Lung (tissue), 12 donors: ENCODE data around the gene MSMO1. TPM values are rescaled to one million over a fixed set of nuclear protein-coding genes. Genes with fewer than 3 reads are reported as not detected.
A peak's percentile ranks its signal among the peaks of the same experiment; 100 is the strongest.

ENCODE experiments used
- ATAC-seq: fragments of 200-7000 bp; cut with Tn5 transposase; one replicate; pipeline ENCODE4 v1.9.1; 2020; ENCODE audit warnings: moderate number of reproducible peaks; ENCODE audit not compliant: insufficient read depth, low FRiP score
- DNase-seq, 3 donors: peaks; one replicate each; pipeline ENCODE4 v3.0.0-alpha.2; 2013 to 2017
- H3K27ac ChIP-seq, 2 donors: one replicate each; pipeline ENCODE4 v1.5.1; 2013; ENCODE audit warnings: mild to moderate bottlenecking in 2 of 2, moderate library complexity in 2 of 2, control low read depth in 1 of 2, inconsistent platforms in 1 of 2, low read depth in 1 of 2, low read length in 1 of 2
- H3K27me3 ChIP-seq, 3 donors: one replicate each; pipeline ENCODE4 v1.5.1; 2013; ENCODE audit warnings: low read length in 2 of 3; ENCODE audit not compliant: control insufficient read depth in 3 of 3, insufficient read depth in 3 of 3
- H3K36me3 ChIP-seq, 4 donors: one replicate each; pipeline ENCODE4 v1.5.1; 2013; ENCODE audit warnings: low read length in 4 of 4, mild to moderate bottlenecking in 1 of 4, moderate library complexity in 1 of 4; ENCODE audit not compliant: control insufficient read depth in 4 of 4, insufficient read depth in 4 of 4
- H3K4me1 ChIP-seq, 5 donors: one replicate each; pipeline ENCODE4 v1.5.1; 2013; ENCODE audit warnings: low read length in 5 of 5, mild to moderate bottlenecking in 2 of 5, moderate library complexity in 1 of 5; ENCODE audit not compliant: control insufficient read depth in 5 of 5, insufficient read depth in 5 of 5
- H3K4me3 ChIP-seq: one replicate; pipeline ENCODE4 v1.5.1; 2013; ENCODE audit warnings: mild to moderate bottlenecking, control low read depth, moderate library complexity
- H3K9ac ChIP-seq, 2 donors: one replicate each; pipeline ENCODE4 v1.5.1; 2013; ENCODE audit warnings: low read length in 2 of 2, control low read depth in 1 of 2; ENCODE audit not compliant: insufficient read depth in 1 of 2
- H3K9me3 ChIP-seq, 4 donors: one replicate each; pipeline ENCODE4 v1.5.1; 2013; ENCODE audit warnings: low read length in 3 of 4, mild to moderate bottlenecking in 1 of 4, moderate library complexity in 1 of 4; ENCODE audit not compliant: control insufficient read depth in 4 of 4, insufficient read depth in 3 of 4
- CTCF ChIP-seq: IDR thresholded peaks from 2 replicates; pipeline ENCODE4 v1.5.1; 2012; ENCODE audit warnings: mild to moderate bottlenecking; ENCODE audit errors: control extremely low read depth, extremely low read depth
- WGBS, 2 donors: extraction: QIAGEN DNeasy Blood & Tissue Kit; methylation state at CpG; one replicate each; pipeline ENCODE4 v1.1.7; 2013; 5-methylcytosine and 5-hydroxymethylcytosine counted together
- polyA plus RNA-seq, 2 donors: library from polyadenylated mRNA; stranded (reverse); fragments of 200-250 nt; gene quantifications; one replicate each; pipeline ENCODE4 v1.2.1, GENCODE V29; 2013
- total RNA-seq, 2 donors: library from RNA; depleted of rRNA in 1 of 2; stranded (reverse); fragments of >200 nt in 1 of 2; gene quantifications; one replicate each; pipeline ENCODE4 v1.2.1, GENCODE V29; 2014 to 2021
- donor health status: control.
- donor health status: control.
- donor health status: Bipolar disorder and iron deficiency.
- donor health status: healthy.
- donor health status: DM: yes; HTN: yes; CAD: no.

Gene MSMO1
- total and polyA plus RNA-seq, 4 donors: 135 to 257 (median 175) TPM

- peaks cover 0 to 7% (median 5%) of the 10 kb centered on the region in 5 donors for H3K4me1 ChIP-seq
- ATAC-seq: no peak
- H3K27ac ChIP-seq: no peak overlapping the region
- H3K4me3 ChIP-seq: no peak overlapping the region
- no peaks in the 10 kb centered on the region for H3K27me3 ChIP-seq
- no peak for TF ChIP-seq CTCF
- H3K36me3 ChIP-seq: no peaks in the 10 kb centered on the region
- DNase-seq: no peak
- no peaks in the 10 kb centered on the region for H3K9me3 ChIP-seq
- H3K9ac ChIP-seq: no peak overlapping the region
- 60 to 67% methylated on average over 3 of the region's 3 CpGs for WGBS, 2 donors
Measured at GRCh38 chr4:165288226-165288625, 39.2 kb upstream of the MSMO1 start.

- Histone ChIP-seq H3K9me3 (no peaks in the 10 kb centered on the region), H3K36me3 (no peaks in the 10 kb centered on the region), H3K27ac (no peak overlapping the region), H3K4me1 (peaks cover 0 to 7% (median 5%) of the 10 kb centered on the region in 5 donors), H3K27me3 (no peaks in the 10 kb centered on the region), H3K9ac (no peak overlapping the region), H3K4me3 (no peak overlapping the region)
- ATAC-seq: peak; percentile 83
- no peak for TF ChIP-seq CTCF
- peak in 2 of 3 donors; percentile 50 to 55 for DNase-seq
Measured at GRCh38 chr4:165288639-165289422, 38.6 kb upstream of the MSMO1 start.

GRCh38 chr4:165289423-165289785, 38.1 kb upstream of the MSMO1 start:
- no peak for ATAC-seq

More at GRCh38 chr4:165289423-165289785, 38.1 kb upstream of the MSMO1 start:
- TF ChIP-seq CTCF: no peak
- peaks cover 0 to 12% (median 5%) of the 10 kb centered on the region in 5 donors for H3K4me1 ChIP-seq
- no peak overlapping the region for H3K27ac ChIP-seq
- no peak overlapping the region for H3K9ac ChIP-seq
- DNase-seq: no peak
- peaks cover 0 to under 1% (median 0%) of the 10 kb centered on the region in 4 donors for H3K36me3 ChIP-seq
- no peaks in the 10 kb centered on the region for H3K9me3 ChIP-seq
- H3K27me3 ChIP-seq: no peaks in the 10 kb centered on the region
- H3K4me3 ChIP-seq: no peak overlapping the region
